HG03159 (cell line): ENCODE data around the gene CHERP.
"Not testable (repeated sequence)": the region's sequence is repeated elsewhere in the genome, so short reads cannot be mapped to it uniquely, and the experiment has no call there.

Experiments
- ATAC-seq: cut with Tn5 transposase; IDR thresholded peaks from one replicate; pipeline ENCODE4 v1.9.1; 2021; ENCODE audit warnings: mild to moderate bottlenecking, moderate library complexity; ENCODE audit not compliant: unreplicated experiment

CHERP gene

GRCh38 chr19:16543734-16544133, 1.5 kb upstream of the CHERP start:
- not testable (repeated sequence) for ATAC-seq

DNA sequence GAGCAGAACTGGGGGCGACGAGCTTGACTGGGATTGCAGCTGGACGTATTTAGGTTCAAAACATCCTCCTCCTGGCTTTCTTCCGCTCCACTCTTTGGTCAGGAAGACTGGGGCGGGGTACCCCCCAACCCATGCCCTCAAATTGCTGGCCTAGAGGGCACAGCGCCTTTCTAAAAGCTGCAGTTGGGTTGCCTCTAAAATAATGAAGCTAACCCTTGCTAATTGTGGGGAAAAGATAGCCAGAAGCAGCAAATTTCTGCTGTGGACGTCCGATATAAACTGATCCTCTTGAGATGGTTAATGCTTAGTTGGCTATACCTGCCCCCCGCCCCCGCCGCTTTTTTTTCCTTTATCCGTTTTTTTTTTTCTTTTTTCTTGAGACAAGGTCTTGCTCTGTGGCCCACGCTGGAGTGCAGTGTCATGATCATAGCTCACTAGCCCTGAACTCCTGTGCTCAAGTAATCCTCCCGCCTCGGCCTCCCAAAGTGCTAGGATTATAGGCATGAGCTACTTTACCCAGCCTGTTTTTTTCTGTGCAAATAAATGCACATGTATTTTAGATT, 754 bp upstream of the CHERP start:
- ATAC-seq = no peak

DNA sequence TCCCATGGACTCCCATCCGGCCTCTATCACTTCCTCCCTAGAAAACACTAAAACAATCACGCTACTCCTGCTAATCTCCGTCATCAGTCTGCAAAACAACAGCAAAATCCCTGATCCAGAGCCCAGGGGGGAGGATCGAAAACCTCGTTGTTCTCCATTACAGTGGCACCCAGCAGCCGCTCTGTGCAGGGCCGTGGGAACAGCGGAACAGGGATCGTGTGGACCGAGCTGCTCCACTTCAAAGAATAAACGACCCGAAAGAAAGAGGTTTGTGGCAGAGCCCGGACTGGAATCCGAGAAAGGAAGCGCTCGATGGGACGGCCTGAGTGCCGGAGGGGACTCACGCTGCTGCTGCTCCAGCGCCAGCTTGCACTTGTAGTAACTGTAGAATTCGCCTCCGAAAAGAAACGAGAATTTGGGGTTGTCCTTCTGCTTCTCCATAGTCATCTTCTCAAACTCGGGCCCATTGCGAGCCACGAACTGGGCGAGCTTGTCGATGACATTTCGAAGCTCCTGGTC, 652 bp downstream of the CHERP start:
- ATAC-seq = no peak

GRCh38 chr19:16540948-16541347, 1.3 kb downstream of the CHERP start:
- ATAC-seq = no peak

- no peak for ATAC-seq
Measured at GRCh38 chr19:16537111-16537510, 5.1 kb downstream of the CHERP start.

DNA sequence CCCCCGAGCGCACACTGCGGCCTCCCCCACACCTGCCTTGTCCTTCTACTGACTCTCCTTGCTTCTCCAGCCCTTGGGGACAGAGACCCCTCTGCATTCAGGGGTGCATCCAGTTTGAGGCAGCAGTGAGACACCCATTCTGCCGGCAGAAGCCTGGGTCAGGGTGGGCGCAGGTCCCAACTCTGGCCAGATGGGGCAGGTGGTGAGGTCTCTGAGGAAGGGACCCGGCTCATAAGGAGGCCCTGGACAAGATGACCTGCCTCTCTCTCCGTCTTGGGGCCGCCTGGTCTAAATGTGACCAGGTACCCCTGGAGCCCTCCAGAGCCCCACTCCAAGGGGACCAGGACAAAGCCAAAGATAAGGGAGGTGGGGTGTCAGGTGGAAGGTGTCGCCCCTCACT, 6.1 kb downstream of the CHERP start:
- ATAC-seq = no peak

DNA sequence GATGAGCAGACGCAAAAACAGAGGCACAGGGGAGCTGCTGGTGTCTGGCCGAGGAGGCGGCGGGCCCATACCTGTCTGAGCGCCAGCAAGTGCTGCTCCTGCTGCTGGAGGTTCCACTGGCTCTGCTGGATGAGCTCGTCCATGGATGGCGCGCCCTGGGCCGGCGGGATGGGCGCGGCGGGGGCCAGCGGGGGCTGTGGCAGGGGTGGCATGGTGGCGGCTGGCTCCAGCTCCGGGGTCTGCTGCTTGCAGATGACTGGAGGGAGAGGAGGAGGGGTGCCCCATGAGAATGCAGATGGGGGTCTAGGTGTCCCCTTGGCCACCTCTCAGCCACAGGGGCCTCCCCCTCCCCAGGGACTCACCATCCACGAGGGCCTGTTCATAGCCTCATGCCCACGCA, 6.9 kb downstream of the CHERP start:
- ATAC-seq = no peak

- no peak for ATAC-seq
Measured at GRCh38 chr19:16532440-16533234, 9.6 kb downstream of the CHERP start.

DNA sequence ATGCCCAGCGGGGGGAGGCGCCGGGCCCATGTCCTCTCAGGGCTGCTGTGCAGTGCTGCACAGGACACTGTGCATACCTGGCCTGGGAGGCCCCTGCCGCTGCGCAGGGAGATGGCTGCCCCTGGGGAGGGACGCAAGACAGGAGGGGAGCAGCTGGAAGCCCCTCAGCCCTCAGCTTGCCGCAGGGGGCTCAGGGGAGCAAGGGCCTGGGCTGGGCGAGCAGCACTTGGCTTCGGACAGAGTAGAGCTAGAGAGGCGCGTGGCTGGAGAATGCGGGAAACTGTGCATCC, 10.9 kb downstream of the CHERP start:
- ATAC-seq = no peak

GRCh38 chr19:16530540-16531379, 11.5 kb downstream of the CHERP start:
- ATAC-seq = no peak

- ATAC-seq = no peak
Measured at GRCh38 chr19:16529466-16530144, 12.6 kb downstream of the CHERP start.

DNA sequence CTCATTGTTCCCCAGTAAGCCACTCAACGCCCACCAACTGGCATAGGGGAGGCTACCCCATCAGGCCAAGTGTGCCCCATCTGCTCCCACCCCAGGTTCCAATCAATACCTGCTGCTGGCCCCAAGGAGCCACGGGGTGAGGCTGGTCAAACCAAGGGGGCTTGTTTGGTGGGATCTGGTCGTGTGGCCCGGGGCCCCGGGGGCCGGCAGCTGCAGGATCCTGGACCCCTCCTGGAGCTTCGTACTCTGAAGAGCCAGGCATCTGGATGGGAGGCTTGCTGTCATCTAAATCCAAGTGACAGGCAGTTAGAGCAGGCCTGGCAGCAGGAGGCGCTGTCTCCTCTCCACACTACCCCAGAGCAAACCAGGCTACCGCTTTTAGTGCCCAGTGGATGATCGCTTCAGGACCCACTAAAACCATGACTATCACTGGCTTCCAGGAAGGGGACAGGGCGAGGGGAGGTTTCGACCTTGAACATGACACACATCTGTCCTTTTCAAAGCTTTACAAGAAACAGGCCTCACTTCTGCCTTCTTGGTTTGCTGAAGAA, 14.2 kb downstream of the CHERP start:
- ATAC-seq = no peak

- no peak for ATAC-seq
Measured at GRCh38 chr19:16527334-16527935, 14.8 kb downstream of the CHERP start.

- no peak for ATAC-seq
Measured at GRCh38 chr19:16525751-16526481, 16.3 kb downstream of the CHERP start.

GRCh38 chr19:16524991-16525734, 17.1 kb downstream of the CHERP start:
- ATAC-seq = no peak

DNA sequence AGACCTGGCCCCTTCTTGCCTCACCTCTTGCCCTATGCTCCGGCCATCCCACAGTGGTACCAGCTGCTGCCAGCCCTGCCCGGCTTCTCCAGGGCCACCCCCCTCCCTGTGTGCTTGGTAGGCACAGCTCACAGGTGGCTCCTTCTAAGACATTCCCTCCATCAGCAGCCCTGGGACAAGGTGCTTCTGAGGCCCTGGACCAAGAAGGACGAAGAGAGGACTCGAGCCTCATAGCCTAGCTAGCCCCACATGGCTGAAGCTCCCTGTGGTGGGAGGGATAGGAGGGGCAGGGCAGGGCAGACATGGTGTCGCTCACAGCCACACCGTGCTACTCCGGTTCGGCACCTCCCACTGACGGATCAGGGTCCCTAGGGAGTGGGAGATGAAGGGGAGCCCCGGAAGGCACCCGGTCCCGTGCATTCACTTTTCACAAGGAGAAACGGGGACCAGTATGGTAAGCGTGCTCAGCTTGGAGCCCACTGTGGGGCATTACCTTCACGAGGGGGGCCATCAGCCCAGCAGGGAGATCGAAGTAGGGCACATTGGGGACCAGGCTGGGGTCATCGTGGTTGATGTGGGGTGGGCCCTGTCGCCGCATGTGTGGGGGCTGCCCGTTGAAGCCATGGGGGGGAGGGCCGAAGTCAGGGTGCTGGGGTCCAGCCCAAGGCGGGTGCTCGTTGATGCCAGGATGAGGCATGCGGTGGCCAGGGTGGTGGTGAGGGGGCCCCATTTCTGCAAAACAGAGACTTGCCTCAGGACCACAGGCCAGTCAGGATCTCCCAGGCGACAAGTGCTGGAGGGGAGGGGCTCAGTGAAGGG, 19.5 kb downstream of the CHERP start:
- no peak for ATAC-seq

- no peak for ATAC-seq
Measured at GRCh38 chr19:16521715-16522289, 20.4 kb downstream of the CHERP start.
